ENCODE measurements around the gene SLC35G6.
"Not testable (repeated sequence)": the region's sequence is repeated elsewhere in the genome, so short reads cannot be mapped to it uniquely, and the experiment has no call there.

SLC35G6 gene

GRCh38 chr17:7479213-7480088, 1.8 kb upstream of the SLC35G6 start, which contains the start of gene ZBTB4:
ZBTB4 (minus strand) TSS chr17:7479631; CDS start chr17:7466801, 12,830 bp downstream.
- DNase-seq = peak; percentile 34

- no peak for DNase-seq
Measured at GRCh38 chr17:7480089-7480384, 1.2 kb upstream of the SLC35G6 start.

- DNase-seq = not testable (repeated sequence)
Measured at GRCh38 chr17:7481842-7482741, 846 bp downstream of the SLC35G6 start.

- DNase-seq = not testable (repeated sequence)
Measured at GRCh38 chr17:7482742-7483088, 1.5 kb downstream of the SLC35G6 start.

- peak; percentile 91 for DNase-seq
Measured at GRCh38 chr17:7483255-7484066, 2.2 kb downstream of the SLC35G6 start.

GRCh38 chr17:7484067-7484918, 3.0 kb downstream of the SLC35G6 start, which contains the start of gene POLR2A:
POLR2A (plus strand) TSS chr17:7484366.
- DNase-seq = peak; percentile 97

GRCh38 chr17:7484919-7485377, 3.7 kb downstream of the SLC35G6 start:
- no peak for DNase-seq

- DNase-seq = no peak
Measured at GRCh38 chr17:7486181-7486580, 4.9 kb downstream of the SLC35G6 start.

- no peak for DNase-seq
Measured at GRCh38 chr17:7490144-7490543, 8.9 kb downstream of the SLC35G6 start.

- DNase-seq = no peak
Measured at GRCh38 chr17:7491583-7491982, 10.3 kb downstream of the SLC35G6 start.

GRCh38 chr17:7493941-7494340, 12.7 kb downstream of the SLC35G6 start:
- no peak for DNase-seq

- DNase-seq = no peak
Measured at GRCh38 chr17:7495906-7496434, 14.7 kb downstream of the SLC35G6 start.

GRCh38 chr17:7496470-7497183, 15.4 kb downstream of the SLC35G6 start:
- DNase-seq = no peak

GRCh38 chr17:7497228-7497627, 16.0 kb downstream of the SLC35G6 start:
- no peak for DNase-seq

GRCh38 chr17:7497636-7498035, 16.4 kb downstream of the SLC35G6 start:
- no peak for DNase-seq

GRCh38 chr17:7499161-7499560, 17.9 kb downstream of the SLC35G6 start:
- no peak for DNase-seq

- DNase-seq = no peak
Measured at GRCh38 chr17:7501729-7502128, 20.5 kb downstream of the SLC35G6 start.

- no peak for DNase-seq
Measured at GRCh38 chr17:7502171-7502847, 21.1 kb downstream of the SLC35G6 start.

- no peak for DNase-seq
Measured at GRCh38 chr17:7502987-7503386, 21.7 kb downstream of the SLC35G6 start.

- DNase-seq = no peak
Measured at GRCh38 chr17:7503521-7503920, 22.3 kb downstream of the SLC35G6 start.
